GM19467 (cell line): Measurements from ENCODE around the gene SHANK2.
"Not testable (repeated sequence)": the region's sequence is repeated elsewhere in the genome, so short reads cannot be mapped to it uniquely, and the experiment has no call there.

Experiments used
- ATAC-seq: cut with Tn5 transposase; IDR thresholded peaks from one replicate; pipeline ENCODE4 v1.9.1; 2021; ENCODE audit warnings: mild to moderate bottlenecking, moderate library complexity; ENCODE audit not compliant: unreplicated experiment

The SHANK2 gene

DNA sequence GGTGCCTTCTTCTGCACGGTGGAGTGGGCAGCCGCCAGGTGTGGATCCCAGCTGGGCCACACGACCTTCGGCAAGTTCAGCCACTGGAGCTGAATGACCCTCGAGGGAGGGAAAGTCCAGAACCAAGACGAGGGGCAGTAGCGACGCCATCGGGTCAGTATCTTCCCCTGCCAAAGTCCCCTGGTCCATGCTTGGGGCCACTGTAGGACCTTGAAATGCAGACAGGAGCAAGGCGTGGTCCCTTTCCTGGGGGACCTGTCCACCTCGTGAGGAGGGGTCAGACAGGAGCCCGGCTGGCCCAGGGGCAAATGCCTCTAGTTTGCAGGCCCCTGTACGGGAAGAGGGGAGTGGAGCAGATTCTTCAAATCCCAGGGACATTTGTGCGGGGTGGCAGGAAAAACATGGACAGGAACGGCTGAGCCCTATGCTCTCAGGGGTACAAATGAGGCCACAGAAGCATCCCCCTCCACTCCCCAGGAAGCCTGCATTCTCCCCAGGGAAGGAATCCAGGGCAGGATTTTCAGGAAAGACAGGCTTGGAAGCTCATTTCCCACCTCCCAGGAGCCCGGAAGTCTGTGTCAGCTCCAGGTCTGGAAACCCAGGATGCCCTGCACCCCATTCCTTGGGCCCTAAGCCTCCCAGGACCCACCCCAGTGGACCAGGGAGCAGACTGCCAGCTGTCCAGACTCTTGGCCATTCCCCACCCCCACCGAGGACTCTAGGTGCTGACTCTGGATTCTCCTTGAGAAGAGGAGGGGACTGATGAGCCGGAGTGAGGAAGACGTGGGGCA is 6.6 kb downstream of the SHANK2 start:
- no peak for ATAC-seq

DNA sequence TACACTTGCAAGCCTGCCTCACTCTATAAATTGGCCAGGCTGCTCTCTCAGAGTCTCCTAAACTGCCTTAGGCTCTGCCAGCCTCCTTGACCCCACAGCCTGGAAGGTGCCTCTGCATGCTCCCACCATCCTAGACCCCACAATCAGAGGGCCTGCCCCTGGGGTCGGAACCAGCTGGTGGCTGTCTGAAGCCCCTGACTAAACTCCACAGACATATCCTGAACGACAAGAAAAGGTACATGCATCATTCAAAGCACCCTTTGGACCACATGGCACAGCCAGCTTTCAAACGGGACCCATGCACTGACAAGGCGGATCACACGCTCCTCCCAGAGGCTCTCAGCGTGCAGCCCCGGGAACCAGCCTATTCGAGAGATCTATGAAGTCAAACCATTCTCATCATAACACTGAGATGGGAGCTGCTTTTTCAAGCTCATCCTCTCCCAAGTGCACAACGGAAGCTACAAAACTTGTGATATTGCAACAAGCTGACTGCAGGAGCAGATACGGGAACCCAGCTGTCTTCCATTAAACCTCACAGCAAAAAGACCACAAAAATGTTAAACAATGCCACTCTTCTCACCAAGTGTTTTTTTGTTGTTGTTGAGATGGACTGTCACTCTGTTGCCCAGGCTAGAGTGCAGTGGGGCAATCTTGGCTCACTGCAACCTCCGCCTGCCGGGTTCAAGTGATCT is 8.1 kb downstream of the SHANK2 start:
- ATAC-seq = no peak

DNA sequence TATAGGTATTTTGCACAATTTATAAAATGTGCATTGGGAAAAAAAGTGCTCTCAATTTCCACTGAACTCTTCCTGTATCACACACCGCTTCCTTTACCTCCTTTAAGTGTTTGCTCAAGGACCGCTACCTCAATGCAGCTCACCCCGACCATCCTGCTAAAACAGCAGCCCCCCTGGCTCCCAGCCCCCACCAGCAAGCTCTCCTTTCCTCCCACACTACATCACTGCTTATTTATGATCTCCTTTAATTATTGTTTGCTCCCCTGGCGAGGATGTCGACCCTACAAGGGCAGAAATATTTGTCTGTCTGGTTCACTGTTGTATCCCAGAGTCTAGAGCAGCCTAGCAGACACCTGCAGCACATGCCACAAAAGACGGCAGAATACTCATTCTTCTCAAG is 10.0 kb downstream of the SHANK2 start:
- no peak for ATAC-seq

- ATAC-seq = no peak
These were observed 10.6 kb downstream of the SHANK2 start for GRCh38 chr11:71241721-71242259.

- ATAC-seq = no peak
These were observed 11.3 kb downstream of the SHANK2 start for GRCh38 chr11:71240865-71241691.

- no peak for ATAC-seq
These were observed 12.2 kb downstream of the SHANK2 start for GRCh38 chr11:71240061-71240690.

- ATAC-seq = no peak
These were observed 12.8 kb downstream of the SHANK2 start for GRCh38 chr11:71239581-71239980.

DNA sequence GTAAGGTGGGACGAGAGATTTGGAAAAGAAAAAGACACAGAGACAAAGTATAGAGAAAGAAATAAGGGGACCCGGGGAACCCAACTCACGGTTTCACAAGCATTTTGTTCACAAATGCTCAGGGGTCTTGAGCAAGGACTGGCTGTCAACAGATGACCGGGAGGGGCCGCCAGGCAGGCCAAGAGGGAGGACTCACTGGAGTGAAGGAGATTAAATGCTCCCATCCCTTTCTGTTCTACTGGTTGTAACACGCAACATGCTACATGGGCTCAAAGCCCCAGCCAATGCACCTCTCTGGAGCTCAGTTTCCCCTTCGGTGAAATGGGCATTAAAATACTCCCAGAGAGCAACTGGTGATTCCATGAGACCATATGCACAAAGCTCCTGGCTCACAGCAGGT is 13.4 kb downstream of the SHANK2 start:
- ATAC-seq = no peak

GRCh38 chr11:71238285-71238875 is 14.0 kb downstream of the SHANK2 start:
- ATAC-seq = no peak

DNA sequence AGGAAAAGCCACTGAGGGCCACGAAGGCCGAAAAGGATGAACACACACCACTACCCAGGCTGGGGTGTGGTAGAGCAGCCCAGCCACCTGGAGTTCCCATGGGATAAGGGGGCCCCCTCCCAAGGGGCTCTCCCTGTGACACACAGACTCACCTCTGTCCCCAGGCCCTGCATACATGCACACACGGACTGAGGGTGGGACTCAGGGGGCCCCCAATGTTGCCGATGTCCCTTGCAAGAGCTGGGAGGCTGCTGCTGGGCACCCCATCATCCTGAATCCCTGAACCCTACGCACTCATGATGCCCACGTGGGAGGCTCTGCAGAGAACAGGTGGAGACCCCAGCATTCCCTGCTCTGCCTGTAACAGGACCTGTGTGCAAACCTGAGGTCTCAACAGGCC is 14.5 kb downstream of the SHANK2 start:
- ATAC-seq = no peak

GRCh38 chr11:71236836-71237475 is 15.4 kb downstream of the SHANK2 start:
- ATAC-seq = no peak

- no peak for ATAC-seq
These were observed 16.7 kb downstream of the SHANK2 start for GRCh38 chr11:71235719-71236118.

GRCh38 chr11:71233896-71234852 is 18.2 kb downstream of the SHANK2 start:
- not testable (repeated sequence) for ATAC-seq

DNA sequence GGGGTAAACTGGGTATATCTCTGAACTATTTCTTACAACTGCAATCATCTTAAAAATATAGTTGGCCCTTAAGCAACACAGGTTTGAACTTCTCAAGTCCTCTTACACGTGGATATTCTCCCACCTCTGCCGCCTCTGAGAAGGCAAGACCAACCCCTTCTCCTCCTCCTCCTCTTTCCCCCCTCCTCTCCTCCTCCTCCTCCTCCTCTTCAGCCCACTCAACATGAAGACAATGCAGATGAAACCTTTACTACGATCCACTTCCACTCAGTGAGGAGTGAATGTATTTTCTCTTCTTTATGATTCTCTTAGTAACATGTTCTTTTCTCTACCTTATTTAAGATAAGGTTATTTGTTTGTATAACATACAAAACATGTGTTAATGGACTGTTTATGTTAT is 20.0 kb downstream of the SHANK2 start:
- ATAC-seq = no peak

- ATAC-seq = no peak
These were observed 23.4 kb downstream of the SHANK2 start for GRCh38 chr11:71228961-71229360.

- ATAC-seq = no peak
These were observed 25.2 kb downstream of the SHANK2 start for GRCh38 chr11:71227058-71227659.

- ATAC-seq = no peak
These were observed 28.4 kb downstream of the SHANK2 start for GRCh38 chr11:71223671-71224660.
